ENCODE measurements around the gene METAP1D.
"Not testable (repeated sequence)": the region's sequence is repeated elsewhere in the genome, so short reads cannot be mapped to it uniquely, and the experiment has no call there.

The METAP1D gene

DNA sequence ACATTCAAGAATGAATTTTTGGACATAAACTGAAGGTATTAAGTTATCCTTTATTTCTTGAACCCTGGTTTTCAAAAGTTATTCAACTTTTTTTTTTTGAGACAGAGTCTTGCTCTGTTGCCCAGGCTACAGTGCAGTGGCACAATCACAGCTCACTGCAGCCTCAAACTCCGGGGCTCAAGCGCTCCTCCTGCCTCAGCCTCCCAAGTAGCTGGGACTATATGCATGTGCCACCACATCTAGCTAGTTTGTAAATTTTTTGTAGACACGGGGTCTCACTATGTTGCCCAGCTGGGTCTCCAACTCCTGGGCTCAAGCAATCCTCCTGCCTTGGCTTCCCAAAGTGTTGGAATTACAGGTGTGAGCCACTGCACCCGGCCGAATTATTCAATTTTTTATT is 2.7 kb upstream of the METAP1D start:
- DNase-seq (ENCODE audit: low spot score), result not testable (repeated sequence)

DNA sequence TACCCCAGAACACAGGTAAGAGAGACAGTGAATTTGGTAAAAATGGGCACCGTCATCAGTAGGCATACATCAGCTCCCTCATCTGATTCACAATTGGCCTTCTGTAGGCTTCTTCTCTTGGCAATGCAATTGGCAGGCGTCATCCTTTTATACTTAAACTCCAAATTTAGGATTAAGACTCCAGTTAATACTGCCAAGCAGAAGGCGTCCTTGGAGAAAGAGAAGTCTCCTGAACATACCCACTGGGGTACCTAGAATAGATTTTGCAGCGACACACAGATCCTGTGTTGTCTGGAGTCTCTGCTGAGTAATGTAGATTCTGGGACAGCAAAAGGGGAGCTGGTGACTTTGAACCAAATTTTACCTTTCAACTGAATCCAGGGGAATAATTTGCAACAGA is 592 bp upstream of the METAP1D start:
- no peak for DNase-seq (ENCODE audit: low spot score)

DNA sequence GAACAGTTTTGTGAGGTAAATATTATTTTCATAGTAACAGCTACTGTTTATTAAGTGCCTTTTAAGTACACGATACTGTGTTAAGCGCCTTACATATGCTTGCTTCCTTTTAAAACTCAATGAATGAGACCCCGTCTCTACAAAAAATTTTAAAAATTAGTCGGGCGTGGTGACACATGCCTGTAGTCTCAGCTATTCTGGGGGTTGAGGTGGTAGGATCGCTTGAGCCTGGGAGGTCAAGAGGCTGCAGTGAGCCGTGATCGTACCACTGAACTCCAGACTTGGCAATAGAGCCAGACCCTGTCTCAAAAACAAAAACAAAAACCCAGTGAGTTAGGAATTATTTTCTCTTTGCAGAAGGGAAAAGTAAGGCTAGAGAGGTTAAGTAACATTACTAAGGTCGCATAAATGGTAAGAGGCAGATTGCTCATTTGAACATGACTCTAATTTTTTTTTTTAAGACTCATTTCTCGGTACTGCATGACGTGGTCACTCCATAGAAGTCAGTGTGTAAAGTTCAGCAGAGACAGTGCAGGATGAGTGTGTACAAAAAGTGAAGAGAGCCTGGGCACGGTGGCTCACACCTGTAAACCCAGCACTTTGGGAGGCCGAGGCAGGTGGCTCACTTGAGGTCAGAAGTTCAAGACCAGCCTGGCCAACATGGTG is 1.1 kb downstream of the METAP1D start:
- no peak for DNase-seq (ENCODE audit: low spot score)

DNA sequence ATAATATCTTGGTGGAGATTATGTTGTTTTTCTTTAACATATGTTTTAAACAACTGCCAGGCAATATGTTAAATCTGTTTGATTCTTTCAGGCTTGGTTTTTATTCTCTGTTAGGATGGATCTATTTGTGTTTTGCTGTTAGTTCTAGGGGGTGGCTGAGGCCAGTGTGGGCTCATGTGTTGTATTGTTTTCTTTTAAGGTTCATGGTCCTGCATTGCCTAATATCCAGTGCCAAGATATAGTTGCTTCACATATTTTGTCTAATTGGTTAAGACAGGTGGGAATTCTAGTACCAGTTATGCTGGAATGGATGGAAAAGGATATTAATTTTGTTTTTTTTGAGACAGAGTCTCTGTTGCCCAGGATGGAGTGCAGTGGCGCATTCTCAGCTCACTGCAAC is 7.6 kb downstream of the METAP1D start:
- DNase-seq (ENCODE audit: low spot score), result no peak

DNA sequence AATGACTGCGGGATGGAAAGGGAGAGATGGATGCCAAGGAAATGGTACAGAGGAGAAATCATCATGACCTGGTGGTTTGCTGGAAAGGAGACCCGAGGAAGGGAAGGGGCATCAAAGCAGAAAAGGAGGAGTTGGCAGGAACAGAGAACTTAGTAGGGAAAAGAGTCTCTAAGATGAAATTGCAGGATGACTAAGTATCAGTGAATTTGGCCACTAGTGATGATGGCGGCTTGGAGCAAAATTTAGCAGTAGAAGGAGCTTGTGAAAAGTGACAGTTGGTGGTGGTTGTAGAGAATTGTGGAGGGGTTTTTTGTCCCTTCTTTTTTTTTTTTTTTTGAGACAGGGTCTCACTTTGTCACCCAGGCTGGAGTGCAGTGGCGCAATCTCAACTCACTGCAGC is 10.1 kb downstream of the METAP1D start:
- no peak for DNase-seq (ENCODE audit: low spot score)

DNA sequence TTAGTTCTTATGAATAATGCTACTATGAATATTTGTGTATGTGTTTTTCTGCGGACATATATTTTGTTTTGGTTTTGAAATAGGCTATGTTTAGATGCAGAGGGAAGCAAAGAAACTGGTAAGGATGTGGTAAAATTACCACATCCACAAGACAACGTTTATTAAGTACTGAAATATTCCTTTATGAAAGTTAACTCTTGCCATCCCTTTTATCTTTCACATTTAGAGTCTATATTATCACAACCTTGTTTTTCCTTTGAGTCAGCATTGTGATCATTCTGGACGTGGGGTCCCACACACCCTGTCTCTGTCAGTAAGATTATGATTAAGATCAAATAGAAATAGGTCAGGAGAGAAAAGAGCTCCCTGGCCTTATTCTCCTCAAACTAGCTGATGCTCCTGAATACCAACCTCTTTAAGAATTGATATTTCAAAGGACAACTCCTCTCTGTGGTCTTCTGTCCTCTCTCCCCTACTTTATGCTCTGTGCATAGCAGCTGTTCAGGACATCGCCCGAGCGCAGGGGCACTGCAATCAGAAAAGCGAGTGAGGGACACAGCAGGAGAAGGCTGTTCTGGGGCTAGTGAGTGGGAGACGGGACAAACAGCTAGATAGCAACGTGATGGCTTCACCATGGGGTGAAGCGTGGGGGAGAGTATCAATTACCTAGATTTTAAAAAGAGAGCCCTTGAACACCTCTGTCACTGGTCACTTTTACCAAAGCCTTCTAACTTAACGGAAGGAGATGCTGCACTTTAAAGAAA is 12.2 kb downstream of the METAP1D start:
- DNase-seq (ENCODE audit: low spot score), result no peak

DNA sequence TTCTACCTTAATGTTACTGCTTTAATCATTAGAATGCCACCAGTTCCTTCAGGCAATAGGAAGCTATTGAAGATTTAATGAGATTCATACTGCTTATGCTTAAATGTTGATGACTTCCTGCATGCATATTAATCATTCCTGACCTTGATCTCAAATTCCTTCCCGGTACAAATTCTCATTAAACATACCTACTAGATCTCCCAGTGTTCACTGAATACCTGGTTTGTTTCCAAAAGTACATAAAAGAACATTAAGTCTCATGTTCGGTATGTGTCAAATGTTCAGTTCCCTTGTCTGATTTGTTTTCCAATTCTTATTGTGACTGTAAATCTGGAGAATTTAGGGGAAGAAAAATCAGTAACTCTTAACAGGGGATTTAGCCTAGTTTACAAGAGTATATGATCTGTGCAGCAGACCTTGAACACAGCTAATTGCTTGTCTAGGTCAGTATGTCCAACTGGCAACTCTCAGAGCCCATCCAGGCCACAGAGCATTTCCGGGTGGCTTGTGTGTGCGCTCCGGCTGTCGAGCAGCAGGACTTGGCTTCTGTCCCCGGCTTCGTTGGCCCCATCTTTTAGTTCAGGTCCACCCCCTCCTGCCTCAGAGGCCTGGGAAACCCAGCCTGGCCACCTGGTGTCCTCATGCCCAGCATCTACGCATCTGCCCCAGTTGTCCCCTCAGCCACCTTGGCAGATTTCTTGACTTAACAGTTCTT is 13.1 kb downstream of the METAP1D start:
- DNase-seq (ENCODE audit: low spot score), result no peak

DNA sequence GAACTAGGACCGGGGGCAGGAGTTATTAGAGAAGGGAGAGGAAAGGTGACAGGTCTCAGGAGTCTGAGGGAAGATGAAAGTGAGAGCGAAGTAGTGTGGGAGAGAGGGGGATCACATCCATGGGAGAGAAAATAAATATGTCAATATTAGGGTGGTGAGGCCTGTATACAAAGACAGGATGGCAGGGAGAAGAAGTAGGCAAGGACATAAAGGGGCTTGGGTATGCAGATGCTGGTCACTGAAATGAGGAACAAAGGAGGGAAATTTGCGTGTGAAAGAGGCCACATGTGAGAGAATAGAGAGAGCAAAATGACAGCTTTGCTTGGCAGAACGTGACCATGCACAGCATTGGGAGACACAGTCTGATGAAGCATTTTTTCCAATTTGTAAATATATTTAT is 13.6 kb downstream of the METAP1D start:
- DNase-seq (ENCODE audit: low spot score), result no peak

DNA sequence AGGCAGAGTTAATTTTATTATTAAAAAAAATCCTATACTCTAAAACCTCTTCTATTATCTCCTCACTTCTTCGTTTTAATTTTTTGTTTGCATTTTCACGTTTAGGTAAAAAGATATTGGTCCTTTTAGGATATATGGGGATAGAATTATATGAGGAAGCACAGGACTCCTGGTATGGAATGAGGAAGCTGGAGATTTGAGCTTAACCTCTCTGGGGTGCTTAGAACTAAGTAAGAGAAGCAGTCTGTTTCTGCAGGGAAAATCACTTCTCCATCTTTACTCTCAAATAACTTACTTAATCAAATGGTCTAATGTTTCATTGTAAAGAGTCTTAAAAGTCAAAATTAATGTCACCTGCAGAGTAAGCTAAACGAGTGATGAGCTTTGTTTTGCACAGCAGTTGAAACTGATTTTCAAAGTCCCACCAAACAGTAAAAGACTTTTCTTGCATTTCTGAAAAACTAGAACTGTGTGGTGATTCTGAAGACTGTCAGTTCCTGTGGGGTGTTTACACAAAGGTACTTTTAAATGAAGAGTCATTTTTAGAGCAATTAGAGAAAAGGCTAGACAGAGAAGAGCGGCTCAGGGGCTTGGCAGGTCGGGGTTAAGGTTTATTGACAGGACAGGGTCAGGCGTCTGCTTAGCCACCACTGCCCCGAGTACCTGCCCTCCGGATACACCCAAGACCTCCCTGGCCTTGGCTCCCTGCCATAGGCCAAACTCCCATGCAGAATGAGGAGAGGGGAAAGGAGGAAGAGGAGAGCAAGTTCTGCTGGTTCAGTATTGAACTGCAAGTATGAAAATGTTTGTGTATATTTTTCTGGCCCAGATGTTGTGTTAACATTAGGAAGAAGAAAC is 21.6 kb downstream of the METAP1D start:
- no peak for DNase-seq (ENCODE audit: low spot score)

DNA sequence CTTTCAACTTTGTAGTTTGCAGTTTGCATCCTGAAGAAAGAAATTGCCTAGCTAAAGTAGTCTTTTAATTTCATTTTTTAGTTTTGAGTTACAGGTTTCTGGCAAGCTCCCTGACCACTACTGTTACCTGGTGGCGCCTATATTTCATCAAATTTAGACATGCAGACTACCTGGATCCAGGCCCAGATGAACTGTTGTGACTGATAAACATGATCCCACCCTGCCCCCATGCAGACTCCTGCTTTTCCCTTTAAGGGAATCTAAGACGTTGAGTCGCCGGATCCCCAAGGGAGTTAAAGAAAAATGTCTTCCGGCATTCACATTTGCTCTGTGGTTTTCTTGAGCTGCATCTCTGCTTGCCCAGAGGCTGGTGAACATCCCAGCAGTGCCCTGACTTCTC is 22.2 kb downstream of the METAP1D start:
- no peak for DNase-seq (ENCODE audit: low spot score)

DNA sequence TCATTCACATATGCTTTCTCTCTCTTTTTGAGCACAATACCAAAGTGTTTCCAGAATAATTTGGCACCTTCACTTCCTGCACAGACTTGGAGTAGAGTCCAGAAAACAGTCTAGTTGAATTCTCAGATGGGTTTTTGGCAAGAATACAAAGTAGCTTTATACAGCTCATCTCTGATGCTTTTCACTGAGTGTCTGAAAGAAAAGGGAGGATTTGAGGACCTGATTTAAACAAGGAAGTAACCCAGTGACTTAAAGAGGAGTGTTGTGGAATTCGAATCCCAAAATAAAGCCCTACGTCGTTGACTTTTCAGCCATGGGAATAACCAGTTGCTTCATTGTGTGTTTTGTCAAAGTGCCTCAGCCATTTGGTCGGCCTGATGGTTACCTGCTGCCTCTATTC is 31.8 kb downstream of the METAP1D start:
- DNase-seq (ENCODE audit: low spot score), result no peak

DNA sequence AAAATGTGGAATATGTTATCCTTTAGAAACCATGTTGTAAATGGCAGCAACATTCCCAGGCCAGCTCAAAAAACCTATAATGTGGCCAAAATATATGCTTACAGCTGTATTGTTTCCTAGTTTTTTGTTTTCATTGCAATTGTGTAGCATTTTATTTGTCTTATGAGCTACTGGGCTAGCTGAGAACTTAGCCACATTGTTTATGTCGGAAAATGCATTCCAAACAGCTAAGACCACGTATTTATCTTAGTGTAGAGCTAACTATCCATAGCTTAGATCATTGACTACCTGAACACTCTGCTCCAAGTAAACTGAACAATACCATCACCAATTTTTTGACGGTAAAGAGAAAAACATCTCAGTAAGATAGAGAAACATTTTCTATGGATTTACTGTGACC is 38.4 kb downstream of the METAP1D start:
- DNase-seq (ENCODE audit: low spot score), result no peak

DNA sequence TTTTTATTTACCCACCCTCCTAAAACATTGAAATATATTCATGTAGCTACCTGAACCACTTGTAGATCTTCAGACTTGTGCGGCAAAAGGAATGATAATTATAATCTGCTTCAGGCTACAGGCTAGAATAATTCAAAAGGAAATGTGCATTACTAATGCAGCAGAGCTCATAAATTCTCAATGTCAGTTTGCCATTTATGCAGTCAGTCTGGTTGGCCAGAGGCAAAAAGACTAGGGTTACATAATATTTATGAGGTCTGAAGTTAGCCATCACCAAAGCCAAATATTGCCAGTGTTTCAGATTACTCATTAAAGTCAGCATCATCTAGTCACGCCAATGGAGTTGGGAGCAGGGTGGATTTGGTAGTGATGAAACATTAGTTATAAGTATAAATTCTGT is 38.9 kb downstream of the METAP1D start:
- DNase-seq (ENCODE audit: low spot score), result no peak

DNA sequence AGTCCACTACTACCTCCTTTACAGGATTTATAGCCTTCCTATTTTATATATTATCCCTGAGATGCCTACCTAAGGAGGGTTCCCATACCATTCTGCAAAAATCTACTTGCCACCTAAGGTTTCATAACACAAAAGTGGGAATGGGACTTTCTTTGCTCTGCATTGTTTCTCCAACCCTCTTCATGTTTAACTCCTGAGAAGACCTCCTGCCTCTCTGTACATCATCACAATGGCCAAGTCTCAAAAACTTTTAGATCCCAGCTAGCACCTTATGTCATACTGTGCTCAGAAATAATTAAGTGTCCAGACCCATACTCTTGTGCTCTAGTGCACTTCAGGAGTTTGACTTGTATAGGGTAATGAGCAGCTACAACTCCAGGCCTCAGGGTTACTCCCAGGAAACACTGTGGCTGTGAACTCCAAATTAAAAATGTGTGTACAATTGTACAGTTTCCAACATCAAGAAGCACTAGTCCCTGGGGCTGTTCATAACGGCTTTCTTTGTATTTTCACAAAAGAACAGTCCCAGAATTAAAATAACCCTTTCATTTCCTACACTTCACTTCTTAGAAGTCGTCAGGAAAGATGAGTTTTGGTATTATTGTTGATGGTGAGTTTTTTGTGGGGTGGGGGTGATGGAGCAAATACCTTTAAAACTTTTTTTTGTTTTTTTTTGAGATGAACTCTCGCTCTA is 39.4 kb downstream of the METAP1D start:
- DNase-seq (ENCODE audit: low spot score), result no peak

DNA sequence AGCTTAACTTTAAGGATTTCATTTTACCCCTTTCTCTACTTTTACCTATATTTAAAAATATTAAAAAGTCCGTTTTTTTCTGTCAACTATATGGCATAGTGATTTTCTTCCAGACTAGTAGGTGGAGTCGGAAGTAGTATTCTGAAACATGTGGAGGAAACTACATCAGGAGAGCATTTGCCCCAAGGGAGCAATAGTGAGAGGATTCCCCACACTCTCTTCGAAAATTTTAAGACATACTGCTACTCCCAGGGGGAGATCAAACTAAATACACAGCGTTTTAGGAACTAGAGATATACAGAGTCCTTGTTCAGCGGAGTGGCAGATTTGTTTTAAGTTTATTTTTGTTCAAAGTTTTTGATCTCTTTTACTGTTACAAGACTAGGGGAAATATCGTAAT is 40.6 kb downstream of the METAP1D start:
- no peak for DNase-seq (ENCODE audit: low spot score)

DNA sequence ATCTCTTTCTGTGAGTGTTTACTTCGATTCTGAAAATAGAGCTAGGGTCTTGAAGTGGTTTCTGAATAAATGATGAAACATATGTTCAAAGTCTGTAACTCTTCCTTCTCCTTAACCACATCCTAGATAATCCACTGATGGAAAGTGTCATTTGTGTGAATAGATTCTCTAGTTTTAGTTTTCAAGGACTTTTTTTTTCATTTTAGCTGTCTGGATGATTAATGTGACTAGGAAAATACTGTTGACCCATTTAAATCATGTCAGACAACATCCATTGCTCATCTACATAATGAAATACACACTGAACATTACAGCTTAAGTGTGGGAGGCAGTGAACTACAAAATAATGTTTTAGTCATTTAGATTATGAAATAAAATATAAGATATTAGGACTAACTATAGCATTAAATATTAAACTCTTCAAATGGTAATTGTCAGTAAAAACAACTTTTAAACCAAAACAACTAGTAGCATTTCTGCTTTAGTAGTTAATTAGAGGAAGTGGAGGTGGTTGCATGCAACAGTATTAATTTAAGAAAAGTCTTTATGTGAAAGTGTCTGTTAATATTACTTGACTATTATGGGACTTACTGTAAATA is 46.4 kb downstream of the METAP1D start:
- DNase-seq (ENCODE audit: low spot score), result no peak

DNA sequence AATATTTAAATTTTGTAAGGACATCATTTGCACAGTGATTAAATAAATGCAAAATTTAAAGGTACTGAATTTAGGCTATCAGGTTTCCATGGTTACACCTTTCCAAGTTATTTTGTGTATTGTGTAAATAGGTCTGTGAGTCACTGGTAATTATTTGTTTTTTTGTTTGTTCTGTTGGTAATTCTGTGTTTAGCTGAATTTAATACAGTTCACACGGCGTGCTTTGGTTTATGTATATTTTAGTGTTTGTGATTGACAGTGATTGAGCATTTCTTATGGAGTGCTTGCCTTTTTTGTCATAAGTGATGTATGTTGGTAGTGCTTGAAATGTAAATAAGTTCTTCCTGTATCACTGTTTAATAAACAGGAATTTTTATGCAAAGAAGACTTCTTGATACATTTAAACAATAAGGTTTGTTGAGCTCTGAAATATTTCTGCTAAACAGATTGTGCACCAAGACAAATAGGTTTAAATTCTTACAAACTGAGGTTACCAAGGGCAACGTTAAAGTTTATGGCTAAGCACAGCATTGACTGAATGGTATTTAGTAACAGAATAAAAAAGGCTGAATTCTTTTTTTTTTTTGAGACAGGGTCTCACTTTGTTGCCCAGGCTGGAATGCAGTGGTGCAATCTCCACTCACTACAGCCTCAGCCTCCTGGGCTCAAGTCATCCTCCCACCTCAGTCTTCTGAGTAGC is 47.3 kb downstream of the METAP1D start:
- no peak for DNase-seq (ENCODE audit: low spot score)

DNA sequence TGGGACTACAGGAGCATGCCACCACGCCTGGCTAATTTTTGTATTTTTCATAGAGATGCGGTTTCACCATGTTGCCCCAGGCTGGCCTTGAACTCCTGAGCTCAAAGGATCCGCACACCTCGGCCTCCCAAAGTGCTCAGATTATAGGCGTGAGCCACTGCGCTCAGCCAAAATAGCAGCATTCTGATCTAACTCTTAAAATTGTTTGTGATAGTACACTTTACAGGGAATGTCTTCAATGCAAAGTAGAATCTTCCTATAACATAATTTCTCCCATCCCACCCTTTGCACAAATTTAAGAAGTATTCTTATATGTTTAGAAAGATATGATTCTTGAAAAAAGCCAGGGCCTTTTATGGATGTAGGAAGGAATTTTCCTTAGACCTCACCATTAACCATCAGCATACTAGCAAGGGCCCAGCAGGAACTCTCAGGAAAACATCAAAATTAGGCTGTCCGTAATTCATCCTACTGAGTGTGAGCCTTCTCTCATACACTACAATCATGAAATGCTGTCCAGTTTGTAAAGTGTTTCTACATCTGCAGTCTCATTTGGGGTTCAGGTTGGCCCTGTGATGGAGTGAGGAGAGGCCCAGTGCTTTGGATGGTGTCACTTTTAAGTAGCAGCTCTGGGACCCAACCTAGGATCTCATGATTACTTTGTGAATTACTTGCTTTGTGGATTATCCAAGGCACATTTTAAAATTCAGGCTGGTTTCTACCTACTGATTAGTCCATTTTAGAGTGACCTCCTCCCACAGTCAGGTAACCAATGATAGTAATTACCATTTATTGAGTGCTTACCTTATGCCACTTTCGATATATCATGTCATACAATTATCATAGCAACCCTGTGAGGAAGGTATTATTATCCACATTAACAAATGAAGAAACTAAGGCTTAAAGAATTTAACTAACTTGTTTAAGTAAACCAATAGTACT is 48.1 kb downstream of the METAP1D start:
- no peak for DNase-seq (ENCODE audit: low spot score)

Measured in CD4-positive, alpha-beta T cell treated with Interleukin-2 at 100 ng/mL for 4 hours (primary cell).